OCI-LY1 (cell line): ENCODE results near the gene LRRC63.

Source experiments
- H2AFZ ChIP-seq: fragments of 200-600 bp; sonication (generic), shearing (Covaris generic); 2 replicates; pipeline ENCODE4 v1.6.0; 2014; ENCODE audit warnings: antibody characterized with exemption, mild to moderate bottlenecking, low read length
- H3F3A ChIP-seq: fragments of 200-600 bp; sonication (generic), shearing (Covaris generic); 2 replicates; pipeline ENCODE4 v1.6.0; 2014; ENCODE audit warnings: mild to moderate bottlenecking, antibody characterized with exemption, low read length, moderate library complexity; ENCODE audit not compliant: insufficient read depth
- H3K27ac ChIP-seq: fragments of 200-600 bp; sonication (generic); 2 replicates; pipeline ENCODE4 v1.5.1; 2014; ENCODE audit warnings: low read length, mixed run types, mild to moderate bottlenecking, low read depth; ENCODE audit not compliant: poor library complexity, severe bottlenecking
- H3K27me3 ChIP-seq: fragments of 200-600 bp; sonication (generic); 2 replicates; pipeline ENCODE4 v1.6.0; 2014; ENCODE audit warnings: antibody characterized with exemption, mild to moderate bottlenecking, low read length, moderate library complexity; ENCODE audit not compliant: insufficient read depth
- H3K36me3 ChIP-seq: fragments of 200-600 bp; sonication (generic); 2 replicates; pipeline ENCODE4 v1.6.1; 2014; ENCODE audit warnings: mild to moderate bottlenecking, antibody characterized with exemption, low read length, moderate library complexity, mixed read lengths; ENCODE audit not compliant: insufficient read depth
- H3K4me1 ChIP-seq: fragments of 200-600 bp; sonication (generic); 2 replicates; pipeline ENCODE4 v1.5.1; 2014; ENCODE audit warnings: mild to moderate bottlenecking, low read length, moderate library complexity; ENCODE audit not compliant: insufficient read depth, severe bottlenecking
- H3K4me2 ChIP-seq: fragments of 200-600 bp; sonication (generic), shearing (Covaris generic); 2 replicates; pipeline ENCODE4 v1.6.1; 2014; ENCODE audit warnings: low read length
- H3K4me3 ChIP-seq: fragments of 200-600 bp; sonication (generic); 2 replicates; pipeline ENCODE4 v1.5.1; 2014; ENCODE audit warnings: low read length, low read depth, mild to moderate bottlenecking, mixed read lengths; ENCODE audit not compliant: poor library complexity, severe bottlenecking
- H3K79me2 ChIP-seq: fragments of 200-600 bp; shearing (Covaris generic); 2 replicates; pipeline ENCODE4 v1.6.1; 2016; ENCODE audit warnings: mixed run types, low read length, mixed read lengths; ENCODE audit not compliant: insufficient read depth
- H3K9ac ChIP-seq: fragments of 200-600 bp; sonication (generic), shearing (Covaris generic); 2 replicates; pipeline ENCODE4 v1.6.1; 2014; ENCODE audit warnings: mild to moderate bottlenecking, low read length, mixed read lengths
- H3K9me2 ChIP-seq: fragments of 200-600 bp; sonication (generic), shearing (Covaris generic); 2 replicates; pipeline ENCODE4 v1.6.1; 2014; ENCODE audit warnings: low read depth, mild to moderate bottlenecking, low read length, mixed read lengths
- H3K9me3 ChIP-seq: fragments of 200-600 bp; shearing (Covaris generic); 2 replicates; pipeline ENCODE4 v1.6.1; 2014; ENCODE audit warnings: low read length, mixed read lengths
- H4K20me1 ChIP-seq: fragments of 200-600 bp; sonication (generic), shearing (Covaris generic); 2 replicates; pipeline ENCODE4 v1.6.0; 2016; ENCODE audit warnings: mild to moderate bottlenecking, low read length; ENCODE audit not compliant: insufficient read depth
- CTCF ChIP-seq: fragments of 200-600 bp; sonication (generic), shearing (Covaris generic); IDR thresholded peaks from 2 replicates; pipeline ENCODE4 v1.5.1; 2017; ENCODE audit warnings: mild to moderate bottlenecking, antibody characterized with exemption, low read length, moderate library complexity, mixed read lengths
- EZH2 ChIP-seq: fragments of 200-600 bp; sonication (generic), shearing (Covaris generic); IDR thresholded peaks from 2 replicates; pipeline ENCODE4 v1.8.0; 2017; ENCODE audit warnings: borderline replicate concordance, mixed run types, mild to moderate bottlenecking, antibody characterized with exemption, low read length, moderate library complexity, mixed read lengths

LRRC63 gene

GRCh38 chr13:46165485-46166223 is 46.1 kb upstream of the LRRC63 start:
- H3K4me1 ChIP-seq, result peaks cover 62% of the 10 kb centered on the region
- H3K9me3 ChIP-seq, result no peaks in the 10 kb centered on the region
- H3K27me3 ChIP-seq, result no peaks in the 10 kb centered on the region
- no peaks in the 10 kb centered on the region for H3K9me2 ChIP-seq
- peaks cover 87% of the 10 kb centered on the region for H3K79me2 ChIP-seq
- no peak overlapping the region for H2AFZ ChIP-seq
- H3K27ac ChIP-seq, result peak overlapping the region; percentile 44
- H3K9ac ChIP-seq, result no peak overlapping the region
- H3K4me2 ChIP-seq, result peak overlapping the region; percentile 32
- peaks cover under 1% of the 10 kb centered on the region; the same call in 1 of the 2 replicates for H4K20me1 ChIP-seq
- no peak overlapping the region for H3K4me3 ChIP-seq
- H3F3A ChIP-seq, result peaks cover 4% of the 10 kb centered on the region; the same call in 1 of the 2 replicates
- peaks cover 60% of the 10 kb centered on the region for H3K36me3 ChIP-seq
- TF ChIP-seq CTCF, result no peak
- no peak for TF ChIP-seq EZH2

GRCh38 chr13:46166224-46166584 is 45.5 kb upstream of the LRRC63 start:
- peak overlapping the region; percentile 44 for H3K27ac ChIP-seq
- H3K4me3 ChIP-seq, result no peak overlapping the region
- no peaks in the 10 kb centered on the region for H3F3A ChIP-seq
- no peaks in the 10 kb centered on the region for H3K9me3 ChIP-seq
- peaks cover 66% of the 10 kb centered on the region for H3K36me3 ChIP-seq
- TF ChIP-seq CTCF (no peak), EZH2 (no peak)
- no peaks in the 10 kb centered on the region for H3K9me2 ChIP-seq
- no peak overlapping the region for H2AFZ ChIP-seq
- peaks cover 87% of the 10 kb centered on the region for H3K79me2 ChIP-seq
- H4K20me1 ChIP-seq, result no peaks in the 10 kb centered on the region
- H3K4me2 ChIP-seq, result peak overlapping the region; percentile 32
- H3K27me3 ChIP-seq, result no peaks in the 10 kb centered on the region
- no peak overlapping the region for H3K9ac ChIP-seq
- peaks cover 64% of the 10 kb centered on the region for H3K4me1 ChIP-seq

- H2AFZ ChIP-seq, result no peak overlapping the region
- H3K79me2 ChIP-seq, result peaks cover 88% of the 10 kb centered on the region
- H3K9ac ChIP-seq, result no peak overlapping the region
- peaks cover 68% of the 10 kb centered on the region for H3K36me3 ChIP-seq
- no peaks in the 10 kb centered on the region for H3K9me3 ChIP-seq
- H3K27ac ChIP-seq, result peak overlapping the region; percentile 23
- H3K4me3 ChIP-seq, result no peak overlapping the region
- H4K20me1 ChIP-seq, result no peaks in the 10 kb centered on the region
- H3K4me1 ChIP-seq, result peaks cover 67% of the 10 kb centered on the region
- H3K4me2 ChIP-seq, result peak overlapping the region; percentile 32; the same call in 1 of the 2 replicates
- no peaks in the 10 kb centered on the region for H3K27me3 ChIP-seq
- no peaks in the 10 kb centered on the region for H3F3A ChIP-seq
- TF ChIP-seq EZH2, result no peak
- no peak for TF ChIP-seq CTCF
- H3K9me2 ChIP-seq, result no peaks in the 10 kb centered on the region
These were observed 44.6 kb upstream of the LRRC63 start for GRCh38 chr13:46166947-46167610.
